Measurements from ENCODE around the gene NKX1-1.

NKX1-1 gene

DNA sequence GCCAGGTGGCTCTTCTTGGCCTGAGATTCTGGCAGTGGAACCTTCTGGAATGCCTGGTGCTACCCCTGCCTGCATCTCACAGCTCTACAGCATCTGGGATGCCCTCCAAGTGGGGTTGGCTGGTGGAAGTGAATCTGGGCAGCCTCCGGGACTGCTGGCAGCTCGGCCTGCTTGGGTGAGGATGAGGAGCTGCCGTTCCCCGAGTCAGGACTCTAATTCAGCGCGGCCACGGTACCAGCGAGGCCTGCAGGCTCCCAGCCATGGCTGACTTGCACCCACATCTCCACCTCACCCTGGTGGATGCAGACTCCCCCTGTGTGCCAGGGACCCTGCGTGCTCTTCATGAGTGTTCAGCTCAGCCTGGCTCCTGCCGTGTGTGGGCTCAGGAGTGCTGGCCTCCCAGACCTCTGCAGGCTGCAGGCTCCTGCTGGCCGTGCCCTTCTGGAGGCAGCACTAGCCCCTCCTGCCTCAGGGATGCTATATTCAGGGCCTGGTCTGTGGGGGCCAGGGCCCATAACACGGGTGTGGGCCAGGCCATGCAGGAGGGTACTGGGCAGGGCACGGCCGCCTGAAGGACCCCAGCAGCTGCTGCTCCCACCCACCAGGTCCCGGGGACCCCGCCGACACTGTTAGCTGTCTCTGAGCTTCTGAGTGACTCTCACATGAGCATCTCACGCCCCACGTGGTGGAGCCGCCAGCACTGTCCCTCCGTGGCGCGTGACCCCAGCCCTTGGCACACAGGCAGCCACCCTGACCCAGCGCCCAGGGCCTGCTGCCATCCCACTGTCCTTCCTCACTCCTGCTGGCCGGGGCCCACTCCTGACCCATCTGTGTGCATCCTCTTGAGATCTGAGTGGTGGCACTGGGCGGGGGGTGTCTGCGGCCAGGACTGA is 48.6 kb downstream of the NKX1-1 start:
- H3K27me3 ChIP-seq (ENCODE audit: insufficient read depth, insufficient read length) = no peaks in the 10 kb centered on the region
- no peak overlapping the region for H3K9ac ChIP-seq (ENCODE audit: insufficient read length, low read depth)
- peaks cover 85% of the 10 kb centered on the region for H3K36me3 ChIP-seq (ENCODE audit: insufficient read depth, insufficient read length, low read length)
- no peak overlapping the region for H3K4me3 ChIP-seq (ENCODE audit: insufficient read length, low read depth)
- H3K9me3 ChIP-seq (ENCODE audit: insufficient read depth, low read length) = no peaks in the 10 kb centered on the region
- TF ChIP-seq SUZ12 (IDR thresholded peaks at IDR 0.05; ENCODE audit: extremely low read depth, insufficient read depth, insufficient read length) = no peak
- no peak for TF ChIP-seq ZNF274 (IDR thresholded peaks at IDR 0.05; ENCODE audit: low read depth, low read length)
- no peak for TF ChIP-seq YY1 (IDR thresholded peaks at IDR 0.05; ENCODE audit: insufficient read depth, insufficient read length)
- DNase-seq (ENCODE audit: low read depth, low spot score) = no peak
- peaks cover 34% of the 10 kb centered on the region for H3K4me1 ChIP-seq (ENCODE audit: insufficient read depth, insufficient read length)

DNA sequence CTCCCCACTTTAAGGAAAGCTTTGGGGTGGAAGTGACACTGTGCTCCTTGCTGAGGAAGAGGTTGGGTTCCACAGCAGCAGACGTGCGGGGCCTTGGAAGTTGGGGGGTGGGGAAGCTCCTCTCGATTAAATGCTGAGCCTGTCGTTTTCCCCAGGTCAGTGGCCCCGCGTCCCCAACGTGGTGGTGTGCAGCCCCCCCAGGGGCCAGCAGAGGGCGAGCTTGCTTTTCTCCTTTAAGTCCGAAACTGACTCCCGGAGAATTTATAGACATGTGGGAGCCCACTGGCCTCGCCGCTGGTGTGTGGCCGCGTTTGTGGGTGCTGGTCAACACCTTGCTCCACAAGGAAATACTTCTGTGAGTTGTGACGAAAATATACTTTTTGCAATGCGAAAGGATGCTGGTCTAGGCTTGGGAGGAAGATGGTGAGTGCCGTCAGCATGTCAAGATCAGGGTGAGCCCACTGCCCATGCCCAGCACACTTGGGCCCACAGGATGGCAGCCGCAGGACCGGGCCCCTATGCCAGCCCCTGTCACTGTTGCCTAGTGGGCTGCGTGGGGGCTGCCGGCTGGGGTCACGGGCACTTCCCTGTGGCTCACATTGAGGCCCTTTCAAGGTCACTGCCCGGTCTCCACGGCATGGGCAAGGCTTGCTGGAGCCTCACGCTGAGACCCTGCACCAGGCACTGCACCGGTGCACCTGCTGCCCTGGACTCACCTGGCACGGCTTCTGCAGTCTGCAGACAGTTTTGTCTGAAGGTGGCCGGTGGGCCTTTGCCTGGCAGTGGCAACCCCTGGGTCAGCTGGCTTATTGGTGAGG is 49.9 kb downstream of the NKX1-1 start:
- Histone ChIP-seq H3K9me3 (ENCODE audit: insufficient read depth, low read length) (no peaks in the 10 kb centered on the region), H3K4me1 (ENCODE audit: insufficient read depth, insufficient read length) (peaks cover 40% of the 10 kb centered on the region), H3K9ac (ENCODE audit: insufficient read length, low read depth) (no peak overlapping the region), H3K27me3 (ENCODE audit: insufficient read depth, insufficient read length) (no peaks in the 10 kb centered on the region), H3K36me3 (ENCODE audit: insufficient read depth, insufficient read length, low read length) (peaks cover 86% of the 10 kb centered on the region), H3K4me3 (ENCODE audit: insufficient read length, low read depth) (no peak overlapping the region)
- TF ChIP-seq YY1 (IDR thresholded peaks at IDR 0.05; ENCODE audit: insufficient read depth, insufficient read length) (no peak), ZNF274 (IDR thresholded peaks at IDR 0.05; ENCODE audit: low read depth, low read length) (no peak)
- DNase-seq (ENCODE audit: low read depth, low spot score) = peak; percentile 51

DNA sequence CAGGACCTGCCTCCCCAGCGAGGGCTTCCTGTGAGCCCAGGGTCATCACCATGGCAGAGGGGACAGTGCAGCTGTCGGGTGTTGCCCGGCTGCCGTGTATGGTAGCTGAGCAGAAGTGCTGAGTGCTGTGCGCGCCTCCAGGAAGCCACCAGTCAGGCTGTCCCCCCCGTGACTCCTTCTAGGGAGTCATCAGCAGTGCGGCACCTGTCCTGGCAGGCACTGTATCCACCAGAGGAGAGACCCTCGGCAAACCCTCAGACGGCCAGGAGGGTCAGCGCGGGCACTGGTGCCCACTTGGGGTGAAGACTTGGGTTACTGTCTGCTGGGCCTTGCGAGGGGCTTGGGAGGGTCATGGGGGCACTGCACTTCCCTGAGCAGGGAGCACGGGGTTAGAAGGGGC is 50.9 kb downstream of the NKX1-1 start:
- DNase-seq (ENCODE audit: low read depth, low spot score) = no peak
- H3K4me3 ChIP-seq (ENCODE audit: insufficient read length, low read depth) = no peak overlapping the region
- H3K9ac ChIP-seq (ENCODE audit: insufficient read length, low read depth) = no peak overlapping the region
- peaks cover 33% of the 10 kb centered on the region for H3K4me1 ChIP-seq (ENCODE audit: insufficient read depth, insufficient read length)
- H3K27me3 ChIP-seq (ENCODE audit: insufficient read depth, insufficient read length) = no peaks in the 10 kb centered on the region
- peaks cover 86% of the 10 kb centered on the region for H3K36me3 ChIP-seq (ENCODE audit: insufficient read depth, insufficient read length, low read length)
- H3K9me3 ChIP-seq (ENCODE audit: insufficient read depth, low read length) = no peaks in the 10 kb centered on the region
- TF ChIP-seq SUZ12 (IDR thresholded peaks at IDR 0.05; ENCODE audit: extremely low read depth, insufficient read depth, insufficient read length) = no peak
- no peak for TF ChIP-seq ZNF274 (IDR thresholded peaks at IDR 0.05; ENCODE audit: low read depth, low read length)

DNA sequence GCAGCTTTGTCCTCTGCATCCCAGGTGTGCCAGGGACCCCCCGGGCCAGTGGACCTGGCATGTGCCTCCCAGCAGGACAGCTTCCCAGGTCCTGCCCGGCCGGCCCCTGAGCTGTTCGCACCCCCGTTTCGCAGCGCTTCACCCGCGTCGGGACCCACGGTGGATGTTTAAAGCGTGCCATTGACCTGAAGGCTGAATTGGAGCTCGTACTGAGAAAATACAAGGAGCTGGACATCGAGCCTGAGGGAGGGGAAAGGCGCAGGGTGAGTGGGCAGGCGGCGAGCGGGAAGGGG is 51.3 kb downstream of the NKX1-1 start:
- Histone ChIP-seq H3K27me3 (ENCODE audit: insufficient read depth, insufficient read length) (no peaks in the 10 kb centered on the region), H3K9me3 (ENCODE audit: insufficient read depth, low read length) (no peaks in the 10 kb centered on the region), H3K36me3 (ENCODE audit: insufficient read depth, insufficient read length, low read length) (peaks cover 91% of the 10 kb centered on the region), H3K9ac (ENCODE audit: insufficient read length, low read depth) (peak overlapping the region; percentile 6), H3K4me3 (ENCODE audit: insufficient read length, low read depth) (no peak overlapping the region), H3K4me1 (ENCODE audit: insufficient read depth, insufficient read length) (peaks cover 33% of the 10 kb centered on the region)
- no peak for DNase-seq (ENCODE audit: low read depth, low spot score)
- TF ChIP-seq SUZ12 (IDR thresholded peaks at IDR 0.05; ENCODE audit: extremely low read depth, insufficient read depth, insufficient read length) (no peak), ZNF274 (IDR thresholded peaks at IDR 0.05; ENCODE audit: low read depth, low read length) (no peak), YY1 (IDR thresholded peaks at IDR 0.05; ENCODE audit: insufficient read depth, insufficient read length) (no peak)

DNA sequence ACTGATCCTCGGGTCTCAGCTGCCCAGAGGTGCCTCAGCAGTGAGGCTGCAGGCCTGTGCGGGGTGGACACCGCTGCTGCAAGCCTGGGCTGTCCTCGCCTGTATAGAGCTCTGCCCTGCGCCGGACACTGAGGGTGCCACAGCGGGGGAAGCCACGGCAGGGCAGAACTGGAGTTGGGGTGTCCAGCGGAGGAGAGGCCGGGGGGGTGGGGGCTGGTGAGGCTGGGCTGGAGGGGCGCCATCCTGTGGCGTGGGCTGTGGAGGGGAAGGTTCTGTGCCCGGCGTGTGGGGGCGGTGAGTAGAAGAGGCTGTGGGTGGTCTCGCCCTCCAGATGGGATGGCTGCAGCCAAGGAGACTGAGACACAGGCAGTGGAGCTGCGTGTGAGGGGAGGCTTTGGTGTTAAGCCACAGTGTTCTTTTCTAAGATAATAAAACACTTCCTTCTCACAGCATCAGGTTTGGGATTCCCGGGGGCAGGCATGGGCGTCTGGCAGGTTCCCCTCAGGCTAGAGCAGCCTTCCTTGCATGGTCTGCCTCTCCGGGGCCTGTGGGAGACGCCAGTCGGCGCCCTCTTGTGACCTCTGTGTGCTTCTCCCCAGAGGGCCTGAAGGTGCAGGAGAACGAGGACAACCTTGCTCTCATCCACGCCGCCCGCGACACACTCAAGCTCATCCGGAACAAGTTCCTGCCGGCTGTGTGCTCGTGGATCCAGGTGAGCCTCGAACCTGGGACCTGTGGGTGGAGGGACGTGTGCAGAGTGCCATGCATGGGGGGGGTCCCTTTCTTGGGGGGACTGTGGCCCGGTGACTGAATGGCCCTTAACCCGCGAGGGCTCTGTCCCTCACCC is 51.9 kb downstream of the NKX1-1 start:
- TF ChIP-seq SUZ12 (IDR thresholded peaks at IDR 0.05; ENCODE audit: extremely low read depth, insufficient read depth, insufficient read length) (no peak), ZNF274 (IDR thresholded peaks at IDR 0.05; ENCODE audit: low read depth, low read length) (no peak), YY1 (IDR thresholded peaks at IDR 0.05; ENCODE audit: insufficient read depth, insufficient read length) (no peak)
- Histone ChIP-seq H3K27me3 (ENCODE audit: insufficient read depth, insufficient read length) (no peaks in the 10 kb centered on the region), H3K4me1 (ENCODE audit: insufficient read depth, insufficient read length) (peaks cover 36% of the 10 kb centered on the region), H3K36me3 (ENCODE audit: insufficient read depth, insufficient read length, low read length) (peaks cover 93% of the 10 kb centered on the region), H3K9ac (ENCODE audit: insufficient read length, low read depth) (peak overlapping the region; percentile 54), H3K9me3 (ENCODE audit: insufficient read depth, low read length) (no peaks in the 10 kb centered on the region), H3K4me3 (ENCODE audit: insufficient read length, low read depth) (no peak overlapping the region)
- no peak for DNase-seq (ENCODE audit: low read depth, low spot score)

DNA sequence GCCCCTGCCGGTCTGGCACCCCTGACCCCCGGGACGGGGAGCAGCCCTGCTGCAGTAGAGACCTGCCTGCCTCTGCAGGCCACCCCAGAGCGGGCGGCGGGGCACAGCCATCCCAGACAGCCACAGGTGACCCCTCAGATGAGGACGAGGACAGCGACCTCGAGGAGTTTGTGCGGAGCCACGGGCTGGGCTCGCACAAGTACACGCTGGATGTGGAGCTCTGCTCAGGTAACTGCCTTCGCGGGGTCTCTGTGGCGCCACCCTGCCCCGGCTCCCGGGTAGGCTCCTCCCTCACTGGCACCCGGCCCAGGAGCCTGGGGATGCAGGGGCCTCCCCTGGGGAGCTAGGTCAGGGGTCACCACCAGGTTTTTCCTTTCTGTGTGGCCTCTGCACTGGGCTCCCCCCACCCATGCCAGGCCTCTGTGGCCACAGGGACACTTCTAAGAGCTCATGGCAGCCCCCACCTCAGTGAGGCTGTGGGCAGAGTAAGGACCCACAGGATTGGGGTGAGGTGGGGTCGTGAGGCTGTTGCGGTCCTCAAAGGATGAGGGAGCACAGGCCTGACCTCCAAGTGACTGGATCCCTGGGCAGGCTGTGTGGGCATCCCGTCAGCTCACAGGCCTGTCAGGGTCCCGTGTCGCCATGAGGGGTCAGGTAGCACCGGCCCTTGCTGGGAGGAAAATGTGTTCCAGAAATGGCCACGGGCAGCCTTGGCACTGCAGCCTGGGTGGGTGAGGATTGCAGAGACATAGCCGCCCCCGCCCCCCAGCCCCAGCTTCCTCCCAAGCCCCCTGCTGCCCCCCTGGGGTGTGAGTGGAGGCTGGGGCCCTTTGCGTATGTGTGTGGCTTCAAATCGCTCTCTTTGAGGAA is 52.8 kb downstream of the NKX1-1 start:
- TF ChIP-seq SUZ12 (IDR thresholded peaks at IDR 0.05; ENCODE audit: extremely low read depth, insufficient read depth, insufficient read length) (no peak), ZNF274 (IDR thresholded peaks at IDR 0.05; ENCODE audit: low read depth, low read length) (no peak), YY1 (IDR thresholded peaks at IDR 0.05; ENCODE audit: insufficient read depth, insufficient read length) (no peak)
- Histone ChIP-seq H3K27me3 (ENCODE audit: insufficient read depth, insufficient read length) (no peaks in the 10 kb centered on the region), H3K36me3 (ENCODE audit: insufficient read depth, insufficient read length, low read length) (peaks cover 88% of the 10 kb centered on the region), H3K4me3 (ENCODE audit: insufficient read length, low read depth) (no peak overlapping the region), H3K4me1 (ENCODE audit: insufficient read depth, insufficient read length) (peaks cover 37% of the 10 kb centered on the region), H3K9me3 (ENCODE audit: insufficient read depth, low read length) (no peaks in the 10 kb centered on the region), H3K9ac (ENCODE audit: insufficient read length, low read depth) (no peak overlapping the region)
- no peak for DNase-seq (ENCODE audit: low read depth, low spot score)
